Measurements from ENCODE around the gene FAM107A.

GRCh38 chr3:58526515-58526957, 50.7 kb downstream of the FAM107A start:
- TF ChIP-seq, protein P1, sequence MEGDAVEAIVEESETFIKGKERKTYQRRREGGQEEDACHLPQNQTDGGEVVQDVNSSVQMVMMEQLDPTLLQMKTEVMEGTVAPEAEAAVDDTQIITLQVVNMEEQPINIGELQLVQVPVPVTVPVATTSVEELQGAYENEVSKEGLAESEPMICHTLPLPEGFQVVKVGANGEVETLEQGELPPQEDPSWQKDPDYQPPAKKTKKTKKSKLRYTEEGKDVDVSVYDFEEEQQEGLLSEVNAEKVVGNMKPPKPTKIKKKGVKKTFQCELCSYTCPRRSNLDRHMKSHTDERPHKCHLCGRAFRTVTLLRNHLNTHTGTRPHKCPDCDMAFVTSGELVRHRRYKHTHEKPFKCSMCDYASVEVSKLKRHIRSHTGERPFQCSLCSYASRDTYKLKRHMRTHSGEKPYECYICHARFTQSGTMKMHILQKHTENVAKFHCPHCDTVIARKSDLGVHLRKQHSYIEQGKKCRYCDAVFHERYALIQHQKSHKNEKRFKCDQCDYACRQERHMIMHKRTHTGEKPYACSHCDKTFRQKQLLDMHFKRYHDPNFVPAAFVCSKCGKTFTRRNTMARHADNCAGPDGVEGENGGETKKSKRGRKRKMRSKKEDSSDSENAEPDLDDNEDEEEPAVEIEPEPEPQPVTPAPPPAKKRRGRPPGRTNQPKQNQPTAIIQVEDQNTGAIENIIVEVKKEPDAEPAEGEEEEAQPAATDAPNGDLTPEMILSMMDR (conservative IDR thresholded peaks at IDR 0.05; ENCODE audit: low read length): no peak
- no peak for TF ChIP-seq EZH2phosphoT487 (IDR thresholded peaks at IDR 0.05; ENCODE audit: borderline replicate concordance)

Measured in Loucy (cell line).